SKM-1 treated with dmso at 0.1 percent for 144 hours (cell line): ENCODE results near the gene BRSK1.
A peak's percentile ranks its signal among the peaks of the same experiment; 100 is the strongest.

Experiments
- DNase-seq: peaks from one replicate; lab custom pipeline; 2025; ENCODE audit not compliant: unreplicated experiment; lab: John Stamatoyannopoulos, UW

Gene BRSK1

DNA sequence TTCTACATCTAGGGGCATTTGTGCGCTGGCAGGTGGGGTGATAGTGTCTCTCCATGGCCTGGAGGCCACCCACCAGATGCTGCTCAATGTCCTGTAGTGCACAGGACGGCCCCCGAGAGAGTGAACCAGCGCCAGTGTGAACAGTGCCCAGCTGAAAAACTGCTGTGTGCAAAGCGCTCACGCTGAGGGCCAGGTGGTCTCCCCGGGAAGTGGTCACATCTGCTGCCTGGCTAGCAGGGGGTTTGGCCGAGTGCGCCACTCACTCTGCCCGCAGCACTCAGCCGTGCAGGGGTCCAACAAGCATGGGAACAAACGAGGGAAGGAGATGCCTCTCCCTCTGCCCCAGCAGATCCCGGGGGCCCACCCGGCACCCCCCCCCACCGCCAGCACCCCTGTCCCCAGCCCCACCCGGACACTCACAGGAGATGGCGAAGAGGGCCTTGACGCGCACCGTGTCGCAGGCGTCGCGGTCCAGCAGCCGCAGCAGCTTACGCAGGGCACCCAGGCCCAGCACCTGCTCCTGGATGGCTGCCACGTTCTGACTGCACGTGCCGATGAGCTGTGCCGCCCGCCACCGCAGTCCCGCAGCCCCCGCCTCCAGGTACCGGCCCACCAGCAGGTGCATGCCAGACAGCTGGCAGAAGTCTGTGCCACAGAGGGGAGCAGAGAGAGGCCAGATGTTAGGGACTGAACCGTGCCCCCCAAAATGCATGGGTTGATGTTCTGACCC, 9.7 kb upstream of the BRSK1 start:
- DNase-seq, result no peak

DNA sequence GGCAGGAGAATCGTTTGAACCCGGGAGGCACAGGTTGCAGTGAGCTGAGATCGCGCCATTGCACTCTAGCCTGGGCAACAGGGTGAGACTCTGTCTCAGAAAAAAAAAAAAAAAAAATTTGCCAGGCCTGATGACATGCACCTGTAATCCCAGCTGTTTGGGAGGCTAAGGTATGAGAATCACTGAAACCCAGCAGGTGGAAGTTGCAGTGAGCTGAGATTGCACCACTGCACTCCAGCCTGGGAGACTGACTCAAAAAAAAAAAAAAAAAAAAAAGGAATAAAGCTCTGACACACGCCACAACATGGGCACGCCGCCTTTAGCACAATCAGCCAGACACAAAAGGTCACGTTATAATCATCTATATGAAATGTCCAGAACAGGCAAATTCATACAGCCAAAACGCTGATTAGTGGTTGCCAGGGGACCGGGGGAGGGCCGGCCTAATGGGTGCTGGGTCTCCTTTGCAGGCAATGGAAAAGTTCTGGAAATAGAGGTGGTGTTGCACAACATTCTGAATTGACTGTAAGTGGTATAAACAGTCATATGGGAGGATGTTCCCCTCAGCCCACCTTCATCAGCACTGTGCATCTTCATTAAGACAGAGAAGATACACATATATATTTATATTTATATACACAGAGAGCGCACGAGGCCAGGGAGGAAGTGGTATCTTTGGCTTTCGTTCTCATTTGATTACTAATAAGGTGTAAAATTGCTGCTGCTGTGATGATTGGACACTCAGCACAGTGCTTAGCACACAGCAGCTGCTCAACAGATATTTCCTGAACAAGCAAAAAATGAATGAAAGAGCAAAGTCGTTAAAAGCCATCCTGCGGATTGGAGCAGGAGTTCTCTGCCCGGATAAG, 7.7 kb upstream of the BRSK1 start:
- no peak for DNase-seq

DNA sequence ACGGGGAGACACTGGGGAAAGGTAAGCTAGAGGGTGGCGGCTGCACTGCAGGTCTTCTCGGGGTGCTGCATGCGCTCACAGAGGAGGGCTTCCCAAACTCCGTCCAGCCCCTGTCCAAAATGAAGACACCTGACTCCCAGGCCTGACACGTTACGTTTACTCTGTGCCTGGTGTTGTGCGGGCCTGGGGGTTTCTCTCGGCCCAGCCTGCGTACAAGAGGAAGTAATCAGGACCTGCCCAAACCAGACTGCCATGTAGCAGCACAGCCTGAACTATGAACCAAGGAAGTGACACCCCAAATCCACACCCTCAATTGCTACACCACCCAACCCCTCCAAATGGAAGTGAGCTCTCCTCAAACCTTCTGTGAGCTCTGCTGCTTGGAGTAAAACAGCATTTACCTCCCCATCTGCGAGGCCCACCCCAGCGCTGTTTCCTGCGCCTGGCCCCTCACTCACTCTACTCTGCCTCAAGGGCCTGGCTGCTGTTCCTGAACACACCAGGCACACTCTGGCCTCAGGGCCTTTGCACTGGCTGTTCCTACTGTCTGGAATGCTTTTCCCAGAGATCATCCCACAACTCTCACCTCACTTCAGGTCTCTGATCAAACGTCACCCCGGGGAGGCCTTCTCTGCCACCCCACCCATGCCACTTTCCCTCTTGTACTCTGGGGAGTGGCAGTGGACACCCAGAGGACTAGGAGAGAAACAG, 6.9 kb upstream of the BRSK1 start:
- DNase-seq, result no peak

DNA sequence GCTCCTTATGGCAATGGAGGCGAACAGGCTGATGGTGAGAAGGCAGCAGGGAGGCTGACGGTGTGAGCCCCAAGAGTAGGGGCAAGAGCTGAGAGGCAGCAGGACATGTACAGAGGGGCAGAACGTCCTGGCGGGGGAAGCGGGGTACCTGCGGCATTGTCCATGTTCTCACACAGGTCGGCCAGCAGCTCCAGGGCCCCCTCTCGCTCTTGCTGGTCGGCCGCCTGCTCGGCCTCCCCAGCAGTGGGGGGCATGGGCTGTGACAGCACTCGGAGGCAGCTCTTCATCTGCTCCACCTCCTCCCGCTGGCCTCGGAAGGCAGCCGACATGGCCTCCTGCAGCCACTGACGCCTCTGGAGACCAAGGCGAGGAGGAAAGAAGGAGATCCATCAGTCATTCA, 6.3 kb upstream of the BRSK1 start:
- no peak for DNase-seq

DNA sequence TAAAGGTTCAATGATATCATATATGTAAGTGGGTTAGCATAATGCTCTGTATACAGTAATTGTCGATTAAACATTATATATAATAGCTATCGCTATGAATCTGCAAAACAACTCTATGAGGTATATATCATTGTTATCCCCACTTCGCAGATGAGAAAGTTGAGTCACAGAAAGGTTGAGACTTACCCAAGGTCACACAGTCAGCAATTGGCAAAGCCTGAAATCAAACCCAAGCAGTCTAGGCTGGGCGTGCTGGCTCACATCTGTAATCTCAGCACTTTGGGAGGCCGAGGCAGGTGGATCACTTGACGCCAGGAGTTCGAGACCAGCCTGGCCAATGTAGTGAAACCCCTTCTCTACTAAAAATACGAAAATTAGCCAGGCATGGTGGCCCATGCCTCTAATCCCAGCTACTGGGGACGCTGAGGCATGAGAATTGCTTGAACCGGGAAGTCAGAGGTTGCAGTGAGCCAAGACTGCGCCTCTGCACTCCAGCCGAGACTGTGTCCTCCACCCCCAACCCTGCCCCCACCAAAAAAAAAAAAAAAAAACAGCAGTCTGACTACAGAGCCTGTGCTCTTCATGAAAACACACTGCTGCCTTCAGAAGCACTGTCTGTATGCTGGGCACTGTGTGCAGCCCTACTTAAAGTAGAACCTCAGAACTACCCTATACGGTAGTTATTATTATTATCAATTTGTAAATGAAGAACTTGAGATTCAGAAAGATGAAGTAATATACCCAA, 5.2 kb upstream of the BRSK1 start:
- no peak for DNase-seq

DNA sequence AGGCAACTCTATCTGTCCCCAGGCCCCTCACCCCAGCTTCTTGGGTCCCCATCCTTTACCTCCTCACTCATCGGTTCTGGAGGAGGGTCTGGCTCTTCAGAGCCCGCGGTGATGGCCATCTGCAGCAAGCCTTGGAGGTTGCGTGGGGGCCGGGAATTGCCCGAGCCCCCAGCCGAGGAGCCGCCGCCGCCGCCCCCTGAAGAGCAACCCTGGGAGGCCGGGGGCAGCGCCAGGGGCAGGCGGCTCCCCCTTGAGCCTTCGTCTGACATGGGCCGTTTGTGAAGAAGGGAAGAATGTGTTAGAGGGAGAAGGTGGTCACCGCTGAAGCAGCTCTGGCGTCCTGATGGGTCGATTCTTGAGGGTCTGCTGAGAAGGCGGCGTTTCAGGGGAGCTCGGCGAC, 4.5 kb upstream of the BRSK1 start:
- DNase-seq, result no peak

DNA sequence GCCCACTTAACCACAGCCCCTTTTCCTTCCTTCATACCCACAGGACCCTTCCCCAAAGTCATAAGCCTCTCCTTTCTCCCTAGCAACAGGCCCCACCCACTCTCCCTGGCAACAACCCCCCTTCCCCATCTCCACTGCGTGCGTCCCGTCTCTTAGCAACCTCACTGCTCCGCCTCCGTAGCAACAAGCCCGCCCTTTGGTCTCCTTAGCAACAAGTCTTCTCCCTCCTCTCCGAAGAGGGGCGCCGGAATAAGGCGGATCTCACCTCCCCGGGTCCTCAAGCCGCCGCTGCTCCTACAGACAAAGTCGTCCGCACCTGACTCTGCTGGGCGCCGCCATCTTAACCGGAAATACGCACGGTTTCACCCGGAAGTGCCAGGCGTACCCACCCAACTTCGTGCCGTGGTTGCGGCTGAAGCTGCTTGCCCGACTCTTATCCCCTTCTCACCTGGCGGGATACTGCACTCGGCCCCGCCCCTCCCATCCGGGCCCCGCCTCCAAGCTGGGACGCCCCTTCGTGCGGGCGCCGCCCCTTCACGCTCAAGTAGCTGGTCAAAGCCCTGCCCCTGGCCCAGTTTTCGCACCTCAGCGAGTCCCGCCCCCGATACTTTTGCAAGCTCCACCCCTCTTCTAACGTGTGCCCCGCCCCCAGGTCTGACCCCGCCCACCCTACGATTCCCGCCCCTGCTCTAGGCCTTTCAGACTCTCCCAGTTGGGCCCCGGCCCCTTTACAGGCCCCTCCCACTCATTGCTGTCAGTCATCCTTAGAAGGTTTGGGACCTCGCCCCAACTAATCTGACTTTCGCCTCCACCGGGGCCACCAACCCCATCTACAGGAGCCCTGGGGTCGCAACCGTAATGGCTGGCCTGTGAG, 3.8 kb upstream of the BRSK1 start, which contains the start of gene HSPBP1:
HSPBP1 (minus strand) TSS at position 341 of the 874 bp plus-strand sequence. CDS start 502 bp downstream, outside the sequence.
- DNase-seq, result peak; percentile 76

DNA sequence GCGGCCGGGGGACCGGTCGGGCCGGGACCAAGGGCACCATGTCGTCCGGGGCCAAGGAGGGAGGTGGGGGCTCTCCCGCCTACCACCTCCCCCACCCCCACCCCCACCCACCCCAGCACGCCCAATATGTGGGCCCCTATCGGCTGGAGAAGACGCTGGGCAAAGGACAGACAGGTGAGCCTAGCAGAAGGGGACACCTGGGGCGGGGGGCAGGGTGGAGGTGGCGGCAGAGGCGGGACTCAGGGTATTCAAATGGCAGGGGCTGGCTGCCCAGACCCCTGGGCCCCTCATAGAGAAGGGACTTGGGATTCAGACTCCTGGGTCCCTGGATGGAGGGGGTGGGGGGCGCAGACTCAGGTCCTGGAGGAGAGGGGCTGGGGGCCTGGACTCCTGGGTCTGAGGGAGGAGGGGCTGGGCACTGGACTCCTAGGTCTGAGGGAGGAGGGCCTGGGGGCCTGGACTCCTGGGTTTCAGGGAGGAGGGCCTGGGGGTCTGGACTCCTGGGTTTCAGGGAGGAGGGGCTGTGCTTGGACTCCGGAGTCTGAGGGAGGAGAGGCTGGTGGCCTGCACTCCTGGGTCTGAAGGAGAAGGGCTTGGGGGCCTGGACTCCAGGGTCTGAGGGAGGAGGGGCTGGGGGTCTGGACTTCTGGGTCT, 735 bp downstream of the BRSK1 start:
- no peak for DNase-seq

DNA sequence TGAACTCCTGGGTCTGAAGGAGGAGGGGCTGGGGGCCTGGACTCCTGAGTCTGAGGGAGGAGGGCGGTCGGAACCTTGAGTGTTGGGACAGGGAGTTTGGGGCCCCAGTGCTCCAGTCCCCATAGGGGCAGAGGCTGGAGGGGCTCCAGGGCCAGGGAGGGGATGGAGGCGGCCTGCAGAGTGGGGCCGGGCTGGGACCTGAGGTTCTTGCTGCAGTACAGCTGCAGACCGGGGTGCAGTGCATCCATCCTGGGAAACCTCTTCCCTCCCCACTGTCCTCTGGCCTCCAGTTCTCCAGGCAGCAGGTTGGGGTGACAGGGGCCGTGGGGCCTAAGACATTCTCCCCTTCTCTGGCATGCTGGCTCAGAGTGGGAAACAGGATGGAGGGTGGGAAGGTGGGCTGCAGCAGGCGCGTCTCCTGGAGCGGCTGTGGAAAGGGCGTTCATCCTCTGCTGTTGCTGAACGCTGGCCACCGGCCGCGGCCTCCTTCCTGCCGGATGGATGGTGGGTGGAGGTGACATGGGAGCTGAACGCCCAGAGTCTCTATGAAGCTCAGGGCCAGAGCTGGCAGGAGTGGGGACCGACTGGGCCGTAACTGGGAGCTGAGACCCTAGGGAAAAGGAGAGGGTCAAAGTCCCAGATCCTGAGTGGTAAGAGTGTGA, 1.6 kb downstream of the BRSK1 start:
- DNase-seq, result no peak

DNA sequence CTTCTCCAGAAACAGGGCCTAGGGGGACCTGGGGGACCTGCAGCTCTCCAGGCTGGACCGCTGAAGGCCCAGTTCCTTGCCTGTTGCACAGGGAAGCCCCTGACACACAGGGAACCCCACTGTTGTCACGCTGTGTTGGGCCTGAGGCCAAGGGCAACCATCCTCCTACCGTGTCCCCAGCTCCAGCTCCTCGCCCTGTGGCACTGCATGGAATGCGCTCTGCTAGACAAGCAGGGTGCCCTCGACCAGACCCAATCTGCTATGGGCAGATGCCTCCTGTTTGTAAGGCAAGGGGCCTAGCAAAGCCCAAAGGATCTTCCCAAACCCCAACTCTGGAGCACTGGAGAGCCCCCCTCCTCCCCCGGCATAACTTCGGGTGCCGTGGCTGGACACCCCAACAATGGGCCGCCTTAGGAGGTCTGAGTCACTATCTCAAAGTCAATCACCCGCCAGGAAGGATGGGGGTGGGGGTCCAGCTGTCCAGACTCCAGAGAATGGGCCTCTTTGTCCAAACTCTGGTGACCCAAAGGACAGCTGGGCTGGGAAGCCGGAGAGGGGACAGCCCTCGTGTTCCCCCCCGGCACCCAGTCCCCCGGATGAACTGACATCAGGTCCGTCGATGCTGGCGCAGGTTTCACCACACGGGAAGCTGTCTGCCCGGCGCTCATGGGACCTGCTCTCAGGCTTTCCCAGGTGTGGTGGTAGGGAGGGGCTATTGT, 3.7 kb downstream of the BRSK1 start:
- DNase-seq, result no peak

DNA sequence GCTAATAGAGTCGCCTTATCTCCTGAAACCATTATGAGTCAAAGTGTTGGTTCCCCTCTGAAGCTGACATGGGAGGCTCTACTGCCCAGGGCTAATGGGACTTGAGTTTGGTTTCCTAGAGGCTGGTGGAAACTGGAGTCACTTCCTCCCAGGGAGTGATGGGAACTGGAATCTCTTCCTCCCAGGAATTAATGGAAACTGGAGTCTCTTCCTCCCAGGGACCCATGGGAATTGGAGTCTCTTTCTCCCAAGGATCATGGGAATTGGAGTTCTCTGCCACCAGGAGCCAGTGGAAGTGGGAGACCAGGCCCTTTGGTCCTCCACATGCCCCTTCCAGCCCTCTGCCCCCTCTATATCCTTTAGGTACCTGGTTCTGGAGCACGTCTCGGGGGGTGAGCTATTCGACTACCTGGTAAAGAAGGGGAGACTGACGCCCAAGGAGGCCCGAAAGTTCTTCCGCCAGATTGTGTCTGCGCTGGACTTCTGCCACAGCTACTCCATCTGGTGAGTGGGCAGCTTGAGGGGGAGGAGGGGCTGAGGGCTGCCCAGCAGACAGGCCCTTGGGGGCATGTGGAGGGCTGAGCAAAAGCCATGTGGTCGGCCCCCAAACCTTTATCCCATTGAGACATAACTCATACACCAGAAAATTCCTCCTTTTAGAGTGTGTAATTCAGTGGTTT, 5.5 kb downstream of the BRSK1 start:
- no peak for DNase-seq

DNA sequence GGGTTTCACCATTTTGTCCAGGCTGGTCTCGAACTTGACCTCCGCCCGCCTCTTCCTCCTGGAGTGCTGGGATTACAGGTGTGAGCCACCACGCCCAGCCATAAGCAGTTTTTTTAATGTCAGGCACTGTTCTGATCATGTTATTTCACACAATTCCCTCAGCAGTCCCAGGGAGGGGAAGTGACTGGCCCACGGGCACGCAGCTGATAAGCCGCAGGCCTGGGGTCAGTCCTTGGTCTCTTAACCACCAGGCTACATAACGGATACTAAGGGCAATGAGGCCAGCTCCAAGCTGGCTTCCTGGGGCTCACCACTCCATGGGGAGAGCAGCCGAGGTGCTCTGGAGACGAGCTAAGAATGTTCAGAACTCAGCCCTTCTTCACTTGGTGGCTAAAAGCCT, 13.5 kb downstream of the BRSK1 start:
- no peak for DNase-seq

DNA sequence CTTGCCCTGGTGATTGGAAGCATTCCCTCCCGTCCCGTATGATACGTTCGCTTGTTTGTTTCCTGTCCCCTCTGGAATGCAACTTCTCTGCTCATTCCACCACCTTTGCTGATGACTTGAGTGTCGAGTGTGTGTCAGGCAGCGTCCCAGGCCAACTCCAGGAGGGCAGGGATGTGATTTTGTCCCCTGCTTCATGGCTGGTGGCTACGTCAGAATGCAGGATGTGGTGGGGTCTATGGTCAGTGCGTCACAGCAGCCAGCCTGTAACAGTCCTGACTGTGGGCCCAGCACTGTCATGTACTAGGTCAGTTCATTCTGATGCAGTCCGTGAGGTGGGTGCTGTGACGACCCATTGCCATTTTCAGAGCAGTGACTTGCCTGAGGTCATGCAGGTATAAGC, 16.2 kb downstream of the BRSK1 start:
- DNase-seq, result no peak

DNA sequence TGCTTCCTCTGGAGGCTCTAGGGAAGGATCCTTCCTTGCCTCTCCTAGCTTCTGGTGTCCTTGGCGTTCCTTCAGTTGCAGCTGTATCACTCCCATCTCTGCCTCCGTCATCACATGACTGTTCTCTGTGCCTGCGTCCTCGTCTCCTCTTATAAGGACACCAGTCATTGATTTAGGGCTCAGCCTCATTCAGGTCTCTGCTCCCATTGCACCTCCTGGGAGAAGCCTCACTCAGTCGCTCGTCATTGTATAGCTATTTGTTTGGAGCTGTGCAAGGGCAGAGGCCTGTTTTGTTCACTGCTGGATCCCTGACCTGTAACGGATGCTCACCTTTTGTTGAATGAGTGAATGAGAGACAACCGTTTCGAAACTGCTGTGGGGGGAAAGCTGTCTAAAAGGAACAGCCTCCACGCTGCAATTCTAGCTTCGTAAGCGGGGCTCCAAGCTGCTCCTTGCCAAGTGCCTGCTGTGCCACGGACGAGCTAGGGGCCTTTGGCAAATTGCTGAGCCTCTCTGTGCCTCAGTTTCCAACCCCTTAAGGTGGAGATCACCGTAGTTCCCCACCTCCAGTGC, 17.2 kb downstream of the BRSK1 start:
- no peak for DNase-seq

DNA sequence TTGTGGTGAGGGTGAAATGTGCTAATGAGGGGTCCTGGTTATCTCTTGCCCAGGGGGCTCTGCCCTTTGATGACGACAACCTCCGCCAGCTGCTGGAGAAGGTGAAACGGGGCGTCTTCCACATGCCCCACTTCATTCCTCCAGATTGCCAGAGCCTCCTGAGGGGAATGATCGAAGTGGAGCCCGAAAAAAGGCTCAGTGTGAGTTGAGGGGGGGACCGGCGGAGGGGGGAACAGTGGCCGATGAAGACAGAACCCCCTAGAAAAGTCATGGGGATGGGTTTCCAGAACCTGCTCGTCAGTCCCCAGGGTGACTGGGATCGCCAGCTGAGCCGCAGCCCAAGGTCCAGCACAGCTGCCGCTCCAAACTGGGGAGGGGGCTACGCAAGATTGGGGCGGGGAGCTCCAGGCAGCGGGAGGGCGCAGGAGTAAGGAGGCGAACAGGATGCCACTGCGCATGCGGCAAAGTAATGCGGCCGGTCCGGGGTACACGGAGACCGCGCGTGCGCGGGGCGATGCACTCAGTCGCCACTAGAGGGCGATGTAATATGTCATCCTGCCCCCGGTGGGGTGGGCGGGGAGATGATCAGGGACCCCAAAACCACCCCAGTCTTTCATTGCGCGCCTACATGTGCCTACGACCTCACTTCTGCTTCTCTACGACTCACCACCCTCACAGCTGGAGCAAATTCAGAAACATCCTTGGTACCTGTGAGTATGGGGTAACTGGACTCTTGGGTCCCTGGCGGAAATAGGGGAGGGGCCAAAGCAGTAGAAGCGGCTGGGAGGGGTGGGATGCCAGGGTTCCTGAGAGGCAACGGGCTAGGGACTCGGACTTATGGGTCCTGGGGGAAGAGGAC, 17.9 kb downstream of the BRSK1 start:
- DNase-seq, result peak; percentile 42

DNA sequence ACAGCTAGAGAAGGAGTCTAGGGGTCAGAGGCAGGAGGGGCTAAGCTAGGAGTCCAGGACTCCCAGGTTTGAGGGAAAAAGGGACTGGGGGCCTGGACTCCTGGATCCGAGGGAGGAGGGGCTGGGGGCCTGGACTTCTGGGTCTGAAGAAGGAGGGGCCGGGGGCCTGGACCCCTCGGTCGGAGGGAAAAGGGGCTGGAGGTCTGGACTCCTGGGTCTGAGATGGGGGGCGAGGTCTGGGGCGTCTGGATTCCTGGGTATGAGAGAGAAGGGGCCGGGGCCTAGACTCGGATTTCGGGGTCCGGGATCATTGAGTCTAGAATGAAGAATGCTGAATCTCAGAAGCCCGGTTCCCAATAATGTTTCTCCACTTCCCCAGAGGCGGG, 18.5 kb downstream of the BRSK1 start:
- DNase-seq, result no peak

DNA sequence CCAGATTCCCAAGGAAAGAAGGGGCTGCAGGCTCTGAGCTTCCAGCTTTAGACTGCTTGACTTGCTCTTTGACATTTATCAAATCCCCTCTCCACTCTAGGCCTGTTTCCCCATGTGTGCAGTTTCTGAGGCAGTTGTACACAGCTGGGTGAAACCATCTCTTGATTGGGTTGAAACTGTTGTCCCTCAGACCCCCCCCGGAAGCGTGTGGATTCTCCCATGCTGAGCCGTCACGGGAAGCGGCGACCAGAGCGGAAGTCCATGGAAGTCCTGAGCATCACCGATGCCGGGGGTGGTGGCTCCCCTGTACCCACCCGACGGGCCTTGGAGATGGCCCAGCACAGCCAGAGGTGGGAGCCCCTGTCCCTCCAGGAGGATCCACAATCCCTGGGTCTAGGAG, 19.7 kb downstream of the BRSK1 start:
- no peak for DNase-seq
